ENCODE data around the gene MLH1.

DNA sequence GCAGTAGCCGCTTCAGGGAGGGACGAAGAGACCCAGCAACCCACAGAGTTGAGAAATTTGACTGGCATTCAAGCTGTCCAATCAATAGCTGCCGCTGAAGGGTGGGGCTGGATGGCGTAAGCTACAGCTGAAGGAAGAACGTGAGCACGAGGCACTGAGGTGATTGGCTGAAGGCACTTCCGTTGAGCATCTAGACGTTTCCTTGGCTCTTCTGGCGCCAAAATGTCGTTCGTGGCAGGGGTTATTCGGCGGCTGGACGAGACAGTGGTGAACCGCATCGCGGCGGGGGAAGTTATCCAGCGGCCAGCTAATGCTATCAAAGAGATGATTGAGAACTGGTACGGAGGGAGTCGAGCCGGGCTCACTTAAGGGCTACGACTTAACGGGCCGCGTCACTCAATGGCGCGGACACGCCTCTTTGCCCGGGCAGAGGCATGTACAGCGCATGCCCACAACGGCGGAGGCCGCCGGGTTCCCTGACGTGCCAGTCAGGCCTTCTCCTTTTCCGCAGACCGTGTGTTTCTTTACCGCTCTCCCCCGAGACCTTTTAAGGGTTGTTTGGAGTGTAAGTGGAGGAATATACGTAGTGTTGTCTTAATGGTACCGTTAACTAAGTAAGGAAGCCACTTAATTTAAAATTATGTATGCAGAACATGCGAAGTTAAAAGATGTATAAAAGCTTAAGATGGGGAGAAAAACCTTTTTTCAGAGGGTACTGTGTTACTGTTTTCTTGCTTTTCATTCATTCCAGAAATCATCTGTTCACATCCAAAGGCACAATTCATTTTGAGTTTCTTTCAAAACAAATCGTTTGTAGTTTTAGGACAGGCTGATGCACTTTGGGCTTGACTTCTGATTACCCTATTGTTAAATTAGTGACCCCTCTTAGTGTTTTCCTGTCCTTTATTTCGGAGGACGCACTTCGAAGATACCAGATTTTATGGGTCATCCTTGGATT lies at the start of gene MLH1:
- no peak for TF ChIP-seq CTCF (IDR thresholded peaks at IDR 0.05)
- TF ChIP-seq POLR2A (IDR thresholded peaks at IDR 0.05): peak in 1 of 2 donors; percentile 64

Data from heart left ventricle (tissue), 13 donors.